Activated naive CD4-positive, alpha-beta T cell treated with anti-CD3 and anti-CD28 coated beads for 36 hours (primary cell): ENCODE results near the gene RPRD2. TPM values are rescaled to one million over a fixed set of nuclear protein-coding genes. Genes with fewer than 3 reads are reported as not detected.
A peak's percentile ranks its signal among the peaks of the same experiment; 100 is the strongest.

Experiments used
- CTCF ChIA-PET: fragments of 350-600 bp; sonication (Branson Sonifier 250); formaldehyde crosslinking; loops from one replicate; lab custom pipeline; 2021; ENCODE audit warnings: antibody characterized with exemption; lab: Charles Lee
- DNase-seq: peaks from one replicate; pipeline ENCODE4 v3.0.0-alpha.2; 2020
- H3K27ac Mint-ChIP-seq: one replicate; pipeline ENCODE4 v1.8.0; 2021; ENCODE audit warnings: mild to moderate bottlenecking, mixed read lengths
- H3K27me3 Mint-ChIP-seq: one replicate; pipeline ENCODE4 v1.8.0; 2021; ENCODE audit warnings: low read depth, mixed read lengths
- H3K36me3 Mint-ChIP-seq: one replicate; pipeline ENCODE4 v1.8.0; 2021; ENCODE audit warnings: low read depth, mixed read lengths
- H3K4me1 Mint-ChIP-seq: one replicate; pipeline ENCODE4 v1.8.0; 2021; ENCODE audit warnings: low read depth, mixed read lengths
- H3K4me3 Mint-ChIP-seq: one replicate; pipeline ENCODE4 v1.8.0; 2021; ENCODE audit warnings: mild to moderate bottlenecking, moderate library complexity, mixed read lengths
- H3K9me3 Mint-ChIP-seq: one replicate; pipeline ENCODE4 v1.8.0; 2021; ENCODE audit warnings: mixed read lengths
- intact Hi-C: fragments of 100-400 bp; cut with micrococcal nuclease; formaldehyde crosslinking; loops from one replicate; pipeline ENCODE4 v1.15.1; 2023
- total RNA-seq, 2 experiments: library from RNA; stranded (reverse); gene quantifications; one replicate each; pipeline ENCODE4 v1.2.3, GENCODE V29; 2021

The RPRD2 gene
- total RNA-seq, 2 experiments from 2014 or later: 20.9 to 22.9 TPM

DNA sequence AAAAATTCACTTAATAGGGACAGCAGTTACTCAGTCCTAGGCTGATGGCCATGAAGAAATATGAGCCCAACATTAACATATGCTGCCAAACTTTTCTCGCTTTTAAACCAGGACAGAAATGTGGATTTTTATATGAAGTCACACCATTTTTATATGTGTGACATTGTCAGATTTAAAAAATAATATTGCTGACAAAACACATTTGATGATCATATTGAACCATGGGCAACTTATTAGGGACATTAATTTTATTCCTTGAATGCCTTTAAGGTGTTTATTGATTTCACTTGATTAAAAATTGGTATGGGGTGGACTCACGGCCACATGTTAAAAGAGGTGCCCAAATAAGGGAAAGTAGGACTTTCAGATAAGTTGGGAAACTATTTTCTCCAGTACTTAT is 58.6 kb downstream of the RPRD2 start:
- DNase-seq: no peak
- intact Hi-C loops: loop anchor here (5.0 kb wide), 1 partner anchor 35 kb away; no protein-coding TSS in a partner anchor
- peaks cover 4% of the 10 kb centered on the region for H3K4me1 Mint-ChIP-seq
- H3K4me3 Mint-ChIP-seq: no peak overlapping the region
- no peak overlapping the region for H3K27ac Mint-ChIP-seq
- H3K36me3 Mint-ChIP-seq: peaks cover 16% of the 10 kb centered on the region
- CTCF ChIA-PET: no interaction called here
- no peaks in the 10 kb centered on the region for H3K27me3 Mint-ChIP-seq
- H3K9me3 Mint-ChIP-seq: no peaks in the 10 kb centered on the region

DNA sequence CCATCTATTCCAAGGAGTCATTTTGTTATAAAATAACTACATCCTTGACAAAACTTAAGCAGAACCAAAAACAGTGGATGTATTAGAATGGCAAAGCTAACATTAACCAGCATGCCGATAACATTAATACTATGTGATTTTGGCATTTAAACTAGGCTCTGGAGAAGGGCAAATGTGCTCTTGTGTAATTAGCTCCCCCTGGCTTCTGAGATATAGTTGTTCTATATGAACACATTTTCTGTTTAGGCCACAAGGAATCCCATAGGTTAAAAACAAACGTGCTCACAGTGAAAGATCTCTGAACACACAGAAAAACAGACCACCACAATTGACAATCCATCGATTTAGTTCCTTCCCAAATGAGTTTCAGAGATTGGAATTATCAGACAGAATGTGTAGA is 65.9 kb downstream of the RPRD2 start:
- Mint-ChIP-seq H3K4me1 (peaks cover 11% of the 10 kb centered on the region), H3K27me3 (no peaks in the 10 kb centered on the region), H3K36me3 (peaks cover 10% of the 10 kb centered on the region), H3K9me3 (no peaks in the 10 kb centered on the region), H3K4me3 (no peak overlapping the region), H3K27ac (peak overlapping the region; percentile 42)
- CTCF ChIA-PET: no interaction called here
- intact Hi-C loops: loop anchor here (1.0 kb wide), 2 partner anchors 64 to 175 kb away; no protein-coding TSS in a partner anchor
- no peak for DNase-seq

DNA sequence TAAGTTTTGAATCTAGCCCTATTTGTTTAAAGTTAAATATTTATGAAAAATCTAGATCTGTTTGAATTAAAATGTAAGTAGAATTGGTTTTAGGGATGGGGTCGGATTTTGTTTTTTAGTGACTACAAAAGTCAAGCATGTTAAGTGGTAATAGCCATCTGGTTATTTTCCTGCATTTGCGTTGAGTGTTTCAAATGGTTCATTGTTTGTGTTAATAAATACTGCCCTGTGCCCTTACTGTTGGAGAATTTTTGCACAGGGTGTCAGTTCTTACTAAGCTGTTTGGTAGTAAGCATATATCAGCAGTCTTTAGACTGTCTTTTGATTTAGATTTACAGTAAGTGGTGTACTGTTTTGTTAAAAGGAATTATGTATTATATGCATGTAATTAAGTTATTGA is 77.2 kb downstream of the RPRD2 start:
- no peaks in the 10 kb centered on the region for H3K9me3 Mint-ChIP-seq
- H3K36me3 Mint-ChIP-seq: peaks cover 18% of the 10 kb centered on the region
- CTCF ChIA-PET: no interaction called here

DNA sequence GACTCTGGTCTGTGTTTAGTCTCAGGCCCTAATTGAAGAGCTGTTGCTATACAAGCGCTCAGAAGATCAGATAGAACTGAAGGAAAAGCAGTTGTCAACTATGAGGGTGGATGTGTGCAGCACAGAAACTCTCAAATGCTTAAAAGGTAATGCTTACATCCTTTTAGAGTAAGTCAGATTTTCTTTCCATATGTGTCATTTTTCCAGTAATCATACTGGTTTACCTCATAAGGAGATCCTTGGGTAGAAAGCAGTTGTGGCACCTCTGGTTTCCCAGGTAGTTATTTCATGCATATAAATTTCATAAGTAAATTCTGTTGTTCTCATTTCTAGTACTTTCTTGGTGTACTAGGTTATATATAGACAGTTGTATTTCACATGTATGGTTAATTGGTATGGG is 80.3 kb downstream of the RPRD2 start:
- Mint-ChIP-seq H3K27me3 (no peaks in the 10 kb centered on the region), H3K9me3 (no peaks in the 10 kb centered on the region), H3K4me3 (no peak overlapping the region), H3K36me3 (peaks cover 22% of the 10 kb centered on the region), H3K4me1 (peaks cover 13% of the 10 kb centered on the region), H3K27ac (peak overlapping the region; percentile 87)
- CTCF ChIA-PET: interaction anchor here (1.0 kb wide), 1 partner anchor 116 kb away, joined by 3 read pairs; no protein-coding TSS in a partner anchor
- peak; percentile 32 for DNase-seq
- intact Hi-C loops: loop anchor here (1.0 kb wide), 1 partner anchor 79 kb away; no protein-coding TSS in a partner anchor

More for the DNA sequence above, 77.2 kb downstream of the RPRD2 start:
- H3K4me3 Mint-ChIP-seq: no peak overlapping the region
- no peaks in the 10 kb centered on the region for H3K27me3 Mint-ChIP-seq
- DNase-seq: no peak
- no peak overlapping the region for H3K27ac Mint-ChIP-seq
- peaks cover 13% of the 10 kb centered on the region for H3K4me1 Mint-ChIP-seq
- intact Hi-C loops: no loop called here

DNA sequence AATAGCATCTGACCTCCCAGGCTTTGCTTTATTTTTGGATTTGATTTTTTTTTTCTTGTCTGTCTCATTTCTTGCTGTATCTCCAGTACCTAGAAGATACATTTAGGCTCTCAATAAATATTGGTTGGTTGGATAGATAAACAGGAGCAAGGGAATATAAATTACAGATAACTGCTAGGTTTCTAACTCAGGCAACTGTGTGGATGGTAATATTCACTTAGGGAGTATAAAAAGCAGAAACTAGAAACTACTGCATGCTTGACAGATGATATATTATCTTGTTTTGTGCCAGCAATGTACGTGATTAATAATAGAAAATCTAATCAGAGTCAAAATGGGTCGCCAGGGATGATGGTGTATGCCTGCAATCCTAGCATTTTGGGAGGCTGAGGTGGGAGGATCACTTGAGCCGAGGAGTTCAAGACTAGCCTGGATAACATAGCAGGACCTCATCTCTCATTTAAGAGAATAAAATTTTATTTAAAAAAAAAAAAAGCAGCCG is 92.2 kb downstream of the RPRD2 start:
- Mint-ChIP-seq H3K36me3 (peaks cover 5% of the 10 kb centered on the region), H3K9me3 (no peaks in the 10 kb centered on the region), H3K27me3 (no peaks in the 10 kb centered on the region), H3K4me1 (peaks cover 4% of the 10 kb centered on the region), H3K4me3 (no peak overlapping the region), H3K27ac (no peak overlapping the region)
- no peak for DNase-seq
- CTCF ChIA-PET: interaction anchor here (0.6 to 0.7 kb wide), 2 partner anchors 16 to 48 kb away, joined by 3 to 5 read pairs; no protein-coding TSS in a partner anchor
- intact Hi-C loops: no loop called here

DNA sequence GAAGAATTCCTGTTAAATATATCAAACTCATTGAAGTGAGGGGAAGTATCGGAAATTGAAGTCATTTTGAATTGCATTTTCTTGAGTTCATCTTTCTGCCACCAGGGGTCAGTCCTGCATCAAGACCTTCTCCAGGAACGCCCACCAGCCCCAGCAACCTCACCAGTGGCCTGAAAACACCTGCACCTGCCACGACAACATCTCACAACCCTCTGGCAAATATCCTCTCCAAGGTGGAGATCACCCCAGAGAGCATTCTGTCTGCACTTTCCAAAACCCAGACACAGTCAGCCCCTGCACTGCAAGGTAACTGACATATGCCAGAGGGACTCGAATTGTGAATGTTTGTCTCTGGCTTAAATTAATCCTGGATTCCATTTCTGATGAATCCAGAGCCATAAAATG is 100.5 kb downstream of the RPRD2 start:
- Mint-ChIP-seq H3K4me3 (no peak overlapping the region), H3K27ac (peak overlapping the region; percentile 41), H3K36me3 (peaks cover 8% of the 10 kb centered on the region), H3K9me3 (no peaks in the 10 kb centered on the region), H3K27me3 (no peaks in the 10 kb centered on the region), H3K4me1 (peaks cover 2% of the 10 kb centered on the region)
- intact Hi-C loops: loop anchor here (1.0 to 5.0 kb wide), 5 partner anchors 53 to 533 kb away; partner anchors contain the start of gene FALEC
- CTCF ChIA-PET: interaction anchor here (1.5 kb wide), 1 partner anchor 68 kb away, joined by 8 read pairs; no protein-coding TSS in a partner anchor
- peak; percentile 79 for DNase-seq

DNA sequence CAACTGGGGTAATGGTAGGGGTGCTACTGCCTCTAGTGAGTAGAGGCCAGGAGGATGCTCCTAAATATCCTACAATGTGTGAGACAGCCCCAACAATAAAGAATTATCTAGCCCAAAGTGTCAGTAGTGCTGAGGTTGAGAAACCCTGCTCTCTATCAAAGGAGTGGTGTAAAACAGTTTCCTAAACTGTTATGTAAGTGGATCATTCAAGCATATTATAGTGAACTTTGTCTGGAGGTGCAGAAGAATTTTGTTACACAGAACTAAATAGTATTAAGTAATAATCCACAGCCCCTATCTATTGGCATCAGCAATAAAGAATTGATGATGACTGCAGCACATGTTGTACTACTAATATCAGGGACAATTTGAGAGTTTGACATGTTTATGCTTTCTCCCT is 103.0 kb downstream of the RPRD2 start:
- intact Hi-C loops: no loop called here
- no peak overlapping the region for H3K27ac Mint-ChIP-seq
- H3K4me1 Mint-ChIP-seq: peaks cover 2% of the 10 kb centered on the region
- no peaks in the 10 kb centered on the region for H3K27me3 Mint-ChIP-seq
- CTCF ChIA-PET: no interaction called here
- H3K4me3 Mint-ChIP-seq: no peak overlapping the region
- no peak for DNase-seq
- H3K36me3 Mint-ChIP-seq: peaks cover 22% of the 10 kb centered on the region
- H3K9me3 Mint-ChIP-seq: no peaks in the 10 kb centered on the region

DNA sequence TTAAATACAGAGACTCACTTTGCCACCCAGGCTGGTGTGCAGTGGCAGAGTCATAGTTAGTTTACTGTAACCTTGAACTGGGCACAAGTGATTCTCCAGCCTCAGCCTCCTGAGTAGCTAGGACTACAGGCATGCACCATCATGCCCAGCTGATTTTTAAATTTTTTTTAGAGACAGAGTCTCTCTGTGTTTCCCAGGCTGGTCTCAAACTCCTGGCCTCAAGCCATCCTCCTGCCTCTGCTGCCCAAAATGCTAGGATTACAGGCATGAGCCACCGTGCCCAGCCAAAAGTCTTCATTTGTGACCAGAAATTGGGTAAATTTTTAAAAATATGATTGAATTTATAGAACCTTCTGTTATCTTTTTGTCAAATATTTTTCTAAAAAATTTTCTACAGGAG is 105.3 kb downstream of the RPRD2 start:
- H3K9me3 Mint-ChIP-seq: no peaks in the 10 kb centered on the region
- H3K27ac Mint-ChIP-seq: no peak overlapping the region
- CTCF ChIA-PET: interaction anchor here (1.1 kb wide), 1 partner anchor 47 kb away, joined by 3 read pairs; the partner anchor contains the start of gene FALEC
- intact Hi-C loops: no loop called here
- DNase-seq: no peak
- H3K4me3 Mint-ChIP-seq: no peak overlapping the region
- peaks cover 23% of the 10 kb centered on the region for H3K36me3 Mint-ChIP-seq
- H3K27me3 Mint-ChIP-seq: no peaks in the 10 kb centered on the region
- peaks cover under 1% of the 10 kb centered on the region for H3K4me1 Mint-ChIP-seq

DNA sequence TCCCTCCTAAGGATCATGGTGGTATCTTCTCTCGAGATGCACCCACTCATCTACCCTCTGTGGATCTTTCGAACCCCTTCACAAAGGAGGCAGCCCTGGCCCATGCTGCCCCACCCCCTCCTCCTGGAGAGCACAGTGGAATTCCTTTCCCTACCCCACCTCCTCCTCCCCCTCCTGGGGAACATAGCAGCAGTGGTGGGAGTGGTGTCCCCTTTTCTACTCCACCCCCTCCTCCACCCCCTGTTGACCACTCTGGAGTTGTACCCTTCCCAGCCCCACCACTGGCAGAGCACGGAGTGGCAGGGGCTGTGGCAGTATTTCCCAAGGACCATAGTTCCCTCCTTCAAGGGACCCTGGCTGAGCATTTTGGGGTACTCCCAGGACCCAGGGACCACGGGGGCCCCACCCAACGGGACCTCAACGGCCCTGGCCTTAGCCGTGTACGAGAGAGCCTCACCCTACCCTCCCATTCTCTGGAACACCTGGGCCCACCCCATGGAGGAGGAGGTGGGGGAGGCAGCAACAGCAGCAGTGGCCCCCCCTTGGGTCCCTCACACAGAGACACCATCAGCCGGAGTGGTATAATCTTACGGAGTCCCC is 108.8 kb downstream of the RPRD2 start:
- Mint-ChIP-seq H3K4me3 (no peak overlapping the region), H3K4me1 (peaks cover 5% of the 10 kb centered on the region), H3K27me3 (no peaks in the 10 kb centered on the region), H3K9me3 (no peaks in the 10 kb centered on the region), H3K27ac (no peak overlapping the region), H3K36me3 (peaks cover 19% of the 10 kb centered on the region)
- intact Hi-C loops: no loop called here
- no peak for DNase-seq
- CTCF ChIA-PET: interaction anchor here (0.5 kb wide), 1 partner anchor 17 kb away, joined by 3 read pairs; no protein-coding TSS in a partner anchor

DNA sequence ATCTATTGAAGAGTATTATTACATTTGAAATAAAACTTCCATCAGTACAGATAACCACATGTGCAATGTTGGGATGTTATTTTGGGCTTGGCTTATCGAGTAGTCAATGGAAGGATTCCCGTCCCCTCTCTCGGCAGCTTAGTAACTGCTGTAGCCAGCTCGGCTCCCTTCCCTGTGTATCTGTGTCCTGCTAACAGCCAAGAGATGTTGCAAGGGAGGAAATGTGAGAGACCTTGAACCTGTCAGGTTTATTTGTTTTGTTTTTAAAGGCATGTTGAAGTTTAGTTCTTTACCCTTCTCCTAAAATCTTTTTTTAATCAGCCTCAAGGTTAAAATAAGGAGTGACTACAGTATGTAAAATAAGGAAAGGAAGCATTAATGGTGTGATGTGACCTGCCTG is 109.7 kb downstream of the RPRD2 start:
- Mint-ChIP-seq H3K4me3 (no peak overlapping the region), H3K4me1 (peaks cover 7% of the 10 kb centered on the region), H3K27me3 (no peaks in the 10 kb centered on the region), H3K36me3 (peaks cover 19% of the 10 kb centered on the region), H3K9me3 (no peaks in the 10 kb centered on the region), H3K27ac (no peak overlapping the region)
- CTCF ChIA-PET: interaction anchor here (0.9 kb wide), 1 partner anchor 101 kb away, joined by 6 read pairs; no protein-coding TSS in a partner anchor
- no peak for DNase-seq
- intact Hi-C loops: no loop called here

DNA sequence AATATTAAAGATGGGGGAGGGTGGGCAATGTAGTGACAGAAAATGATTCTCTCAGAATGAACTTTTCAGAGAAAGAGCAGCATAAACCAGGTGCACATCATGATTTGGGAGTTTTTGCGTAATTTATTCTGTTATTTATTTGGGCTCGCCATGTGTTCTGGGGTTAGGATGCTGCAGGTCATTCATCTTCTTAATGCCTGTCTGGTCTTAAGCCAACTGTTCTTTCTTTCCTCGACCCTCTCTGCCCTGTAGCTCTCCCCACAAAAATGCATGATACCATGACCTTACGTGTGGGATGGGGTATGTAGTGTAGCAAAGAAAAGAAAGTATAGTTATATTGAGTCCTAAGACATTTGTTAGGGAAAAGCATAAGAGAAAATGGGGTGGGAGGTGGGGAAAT is 110.9 kb downstream of the RPRD2 start:
- no peaks in the 10 kb centered on the region for H3K27me3 Mint-ChIP-seq
- no peaks in the 10 kb centered on the region for H3K9me3 Mint-ChIP-seq
- DNase-seq: no peak
- intact Hi-C loops: no loop called here
- CTCF ChIA-PET: no interaction called here
- peaks cover 7% of the 10 kb centered on the region for H3K4me1 Mint-ChIP-seq
- H3K36me3 Mint-ChIP-seq: peaks cover 19% of the 10 kb centered on the region
- H3K4me3 Mint-ChIP-seq: no peak overlapping the region
- H3K27ac Mint-ChIP-seq: no peak overlapping the region

DNA sequence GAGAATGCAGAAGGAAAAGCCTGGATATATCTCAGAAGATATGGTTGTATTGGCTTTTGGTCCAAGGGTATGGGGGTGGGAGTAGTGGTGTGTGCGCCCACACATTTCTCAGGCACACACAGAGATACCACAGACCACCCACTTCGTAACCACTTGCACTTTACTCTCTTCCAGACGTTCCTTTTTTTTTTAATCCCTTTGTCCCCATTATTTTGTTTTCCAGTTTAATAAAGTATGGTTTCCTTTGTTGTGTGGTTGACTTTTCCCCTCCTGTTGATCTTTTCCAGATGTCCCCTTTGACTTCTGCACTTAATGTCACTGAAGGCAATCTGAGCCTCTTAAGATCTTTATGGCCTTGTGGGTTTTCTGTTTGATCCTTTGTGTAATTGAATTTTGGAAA is 112.8 kb downstream of the RPRD2 start:
- intact Hi-C loops: no loop called here
- CTCF ChIA-PET: no interaction called here
- Mint-ChIP-seq H3K27me3 (no peaks in the 10 kb centered on the region), H3K9me3 (no peaks in the 10 kb centered on the region), H3K36me3 (peaks cover 4% of the 10 kb centered on the region), H3K4me1 (peaks cover 7% of the 10 kb centered on the region), H3K27ac (no peak overlapping the region), H3K4me3 (no peak overlapping the region)
- no peak for DNase-seq

DNA sequence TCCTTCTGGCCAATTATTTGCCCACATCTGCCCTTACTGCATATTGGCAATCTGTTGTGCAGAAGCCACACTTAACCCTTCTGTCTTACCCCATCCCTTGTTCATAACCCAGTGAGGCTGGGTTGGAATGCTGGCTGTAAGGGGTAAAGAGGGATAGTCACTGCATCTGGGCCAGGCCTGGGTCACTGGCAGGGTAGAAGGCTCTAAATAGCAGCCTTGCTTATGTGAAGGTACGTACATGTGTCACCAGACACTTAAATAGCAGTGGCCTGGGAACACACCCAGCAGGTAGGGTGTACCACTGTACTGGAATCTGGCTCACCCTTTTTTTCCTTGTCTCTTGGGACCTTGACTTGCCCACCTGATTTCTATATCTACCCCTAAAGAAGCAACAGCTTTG is 113.4 kb downstream of the RPRD2 start:
- peaks cover 7% of the 10 kb centered on the region for H3K4me1 Mint-ChIP-seq
- intact Hi-C loops: no loop called here
- CTCF ChIA-PET: interaction anchor here (0.6 kb wide), 1 partner anchor 70 kb away, joined by 4 read pairs; no protein-coding TSS in a partner anchor
- no peaks in the 10 kb centered on the region for H3K27me3 Mint-ChIP-seq
- H3K36me3 Mint-ChIP-seq: peaks cover 2% of the 10 kb centered on the region
- H3K9me3 Mint-ChIP-seq: no peaks in the 10 kb centered on the region
- H3K4me3 Mint-ChIP-seq: no peak overlapping the region
- no peak for DNase-seq
- H3K27ac Mint-ChIP-seq: no peak overlapping the region
